ENCODE results near the gene HOXD9. TPM values are rescaled to one million over a fixed set of nuclear protein-coding genes. Genes with fewer than 3 reads are reported as not detected.

The HOXD9 gene
- polyA plus RNA-seq, 1 experiment, result not detected

DNA sequence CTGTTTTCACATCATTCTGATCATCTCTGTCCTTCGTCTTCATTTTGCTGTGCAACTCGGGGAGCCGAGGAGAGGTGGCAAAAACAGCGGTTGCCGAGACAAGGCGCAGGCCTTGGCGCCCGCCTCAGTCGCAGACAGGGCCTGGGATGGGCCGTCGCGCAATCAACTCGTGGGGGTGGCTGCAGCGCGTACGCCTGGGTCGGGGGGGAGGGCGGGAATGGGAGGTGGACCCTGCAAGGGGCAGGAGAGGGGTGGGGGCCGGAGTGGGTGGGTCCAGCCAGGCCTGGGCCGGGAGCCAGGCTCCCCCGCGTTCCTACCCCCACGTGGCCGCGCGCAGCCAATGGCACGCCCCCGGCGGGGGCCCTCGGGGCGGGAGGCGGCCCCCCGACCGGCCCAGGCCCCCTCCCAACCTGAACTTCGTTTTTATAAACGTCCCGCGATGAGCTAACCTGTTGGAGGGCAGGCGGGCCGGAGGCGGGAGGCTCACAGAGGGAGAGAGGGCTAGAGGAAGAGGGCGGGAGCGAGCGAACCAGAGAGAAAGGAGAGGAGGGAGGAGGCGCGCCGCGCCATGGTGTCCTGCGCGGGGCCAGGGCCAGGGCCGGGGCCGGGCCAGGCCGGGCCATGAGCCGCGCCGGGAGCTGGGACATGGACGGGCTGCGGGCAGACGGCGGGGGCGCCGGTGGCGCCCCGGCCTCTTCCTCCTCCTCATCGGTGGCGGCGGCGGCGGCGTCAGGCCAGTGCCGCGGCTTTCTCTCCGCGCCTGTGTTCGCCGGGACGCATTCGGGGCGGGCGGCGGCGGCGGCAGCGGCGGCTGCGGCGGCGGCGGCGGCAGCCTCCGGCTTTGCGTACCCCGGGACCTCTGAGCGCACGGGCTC is 30.0 kb upstream of the HOXD9 start, which contains the start of gene HOXD13:
Gene HOXD13 (plus strand): TSS at position 452 of the 875 bp plus-strand sequence. CDS start 170 bp downstream, at position 622.
- TF ChIP-seq, protein P1, sequence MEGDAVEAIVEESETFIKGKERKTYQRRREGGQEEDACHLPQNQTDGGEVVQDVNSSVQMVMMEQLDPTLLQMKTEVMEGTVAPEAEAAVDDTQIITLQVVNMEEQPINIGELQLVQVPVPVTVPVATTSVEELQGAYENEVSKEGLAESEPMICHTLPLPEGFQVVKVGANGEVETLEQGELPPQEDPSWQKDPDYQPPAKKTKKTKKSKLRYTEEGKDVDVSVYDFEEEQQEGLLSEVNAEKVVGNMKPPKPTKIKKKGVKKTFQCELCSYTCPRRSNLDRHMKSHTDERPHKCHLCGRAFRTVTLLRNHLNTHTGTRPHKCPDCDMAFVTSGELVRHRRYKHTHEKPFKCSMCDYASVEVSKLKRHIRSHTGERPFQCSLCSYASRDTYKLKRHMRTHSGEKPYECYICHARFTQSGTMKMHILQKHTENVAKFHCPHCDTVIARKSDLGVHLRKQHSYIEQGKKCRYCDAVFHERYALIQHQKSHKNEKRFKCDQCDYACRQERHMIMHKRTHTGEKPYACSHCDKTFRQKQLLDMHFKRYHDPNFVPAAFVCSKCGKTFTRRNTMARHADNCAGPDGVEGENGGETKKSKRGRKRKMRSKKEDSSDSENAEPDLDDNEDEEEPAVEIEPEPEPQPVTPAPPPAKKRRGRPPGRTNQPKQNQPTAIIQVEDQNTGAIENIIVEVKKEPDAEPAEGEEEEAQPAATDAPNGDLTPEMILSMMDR (IDR thresholded peaks at IDR 0.05; ENCODE audit: low read depth, low read length), result no peak
- DNase-seq (ENCODE audit: low read depth, low spot score), result no peak
- POLR2A ChIA-PET, result no interaction called here
- Histone ChIP-seq H3K9me3 (ENCODE audit: control insufficient read depth, insufficient read depth, low read length) (peaks cover 13% of the 10 kb centered on the region; the same call in 1 of the 2 replicates), H3K27me3 (ENCODE audit: control insufficient read depth, insufficient read depth, low read length) (peaks cover 78% of the 10 kb centered on the region), H3K27ac (ENCODE audit: low read depth, low read length) (no peak within 1 kb of the TSS), H3K4me3 (ENCODE audit: low read depth, low read length) (no peak within 1 kb of the TSS)
- CTCF ChIA-PET, result interaction anchor here (1.0 kb wide), 1 partner anchor 403 kb away, joined by 3 read pairs; no protein-coding TSS in a partner anchor

DNA sequence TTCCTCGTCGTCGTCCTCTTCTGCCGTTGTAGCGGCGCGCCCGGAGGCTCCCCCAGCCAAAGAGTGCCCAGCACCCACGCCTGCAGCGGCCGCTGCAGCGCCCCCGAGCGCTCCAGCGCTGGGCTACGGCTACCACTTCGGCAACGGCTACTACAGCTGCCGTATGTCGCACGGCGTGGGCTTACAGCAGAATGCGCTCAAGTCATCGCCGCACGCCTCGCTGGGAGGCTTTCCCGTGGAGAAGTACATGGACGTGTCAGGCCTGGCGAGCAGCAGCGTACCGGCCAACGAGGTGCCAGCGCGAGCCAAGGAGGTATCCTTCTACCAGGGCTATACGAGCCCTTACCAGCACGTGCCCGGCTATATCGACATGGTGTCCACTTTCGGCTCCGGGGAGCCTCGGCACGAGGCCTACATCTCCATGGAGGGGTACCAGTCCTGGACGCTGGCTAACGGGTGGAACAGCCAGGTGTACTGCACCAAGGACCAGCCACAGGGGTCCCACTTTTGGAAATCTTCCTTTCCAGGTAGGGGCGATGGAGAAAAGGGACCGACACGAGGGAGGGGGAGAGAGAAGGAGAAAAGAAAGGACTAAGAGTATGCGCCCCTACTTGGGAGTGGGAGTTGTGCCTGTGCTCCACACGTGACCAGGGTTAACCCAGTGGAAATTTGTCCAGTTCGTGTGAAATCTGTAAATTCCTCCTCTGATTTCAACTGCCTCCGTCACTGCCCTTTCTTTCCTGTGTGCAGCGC is 29.2 kb upstream of the HOXD9 start:
- TF ChIP-seq, protein P1 (IDR thresholded peaks at IDR 0.05; ENCODE audit: low read depth, low read length), result no peak
- DNase-seq (ENCODE audit: low read depth, low spot score), result no peak
- Histone ChIP-seq H3K27me3 (ENCODE audit: control insufficient read depth, insufficient read depth, low read length) (peaks cover 79% of the 10 kb centered on the region), H3K27ac (ENCODE audit: low read depth, low read length) (no peak overlapping the region), H3K9me3 (ENCODE audit: control insufficient read depth, insufficient read depth, low read length) (peaks cover 8% of the 10 kb centered on the region; the same call in 1 of the 2 replicates), H3K4me3 (ENCODE audit: low read depth, low read length) (no peak overlapping the region)
- ChIA-PET CTCF (interaction anchor here (1.0 to 6.3 kb wide), 4 partner anchors 404 to 842 kb away, joined by 3 to 135 read pairs (median 23); no protein-coding TSS in a partner anchor), POLR2A (no interaction called here)

DNA sequence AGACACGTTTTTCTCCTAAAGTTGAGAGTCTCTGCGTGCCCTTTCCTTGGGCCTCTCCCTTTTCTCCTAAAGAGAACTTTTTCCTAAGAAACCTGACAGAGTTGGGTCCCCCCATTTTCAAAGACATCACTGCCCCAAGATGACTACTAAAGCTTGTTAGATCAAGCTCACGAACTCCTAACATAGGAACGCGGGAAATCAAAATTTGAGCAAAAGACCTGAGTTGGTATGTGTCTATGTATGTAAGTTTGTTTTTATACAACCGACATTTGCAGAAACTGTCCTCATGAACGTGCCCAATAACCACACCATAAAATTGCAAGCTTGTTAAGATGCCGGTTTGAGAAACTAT is 28.6 kb upstream of the HOXD9 start:
- POLR2A ChIA-PET, result no interaction called here

DNA sequence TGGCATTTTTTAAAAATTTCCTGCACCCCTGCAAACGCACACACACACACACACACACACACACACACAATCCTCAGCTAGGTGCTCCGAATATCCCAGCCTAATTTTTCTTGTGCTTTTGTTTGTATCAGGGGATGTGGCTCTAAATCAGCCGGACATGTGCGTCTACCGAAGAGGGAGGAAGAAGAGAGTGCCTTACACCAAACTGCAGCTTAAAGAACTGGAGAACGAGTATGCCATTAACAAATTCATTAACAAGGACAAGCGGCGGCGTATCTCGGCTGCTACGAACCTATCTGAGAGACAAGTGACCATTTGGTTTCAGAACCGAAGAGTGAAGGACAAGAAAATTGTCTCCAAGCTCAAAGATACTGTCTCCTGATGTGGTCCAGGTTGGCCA is 28.2 kb upstream of the HOXD9 start:
- Histone ChIP-seq H3K9me3 (ENCODE audit: control insufficient read depth, insufficient read depth, low read length) (peaks cover 8% of the 10 kb centered on the region; the same call in 1 of the 2 replicates), H3K4me3 (ENCODE audit: low read depth, low read length) (no peak overlapping the region), H3K27me3 (ENCODE audit: control insufficient read depth, insufficient read depth, low read length) (peaks cover 83% of the 10 kb centered on the region), H3K27ac (ENCODE audit: low read depth, low read length) (no peak overlapping the region)
- ChIA-PET POLR2A (no interaction called here), CTCF (interaction anchor here (0.6 to 6.3 kb wide), 4 partner anchors 405 to 927 kb away, joined by 3 to 135 read pairs (median 24); no protein-coding TSS in a partner anchor)
- DNase-seq (ENCODE audit: low read depth, low spot score), result no peak
- TF ChIP-seq, protein P1 (IDR thresholded peaks at IDR 0.05; ENCODE audit: low read depth, low read length), result no peak

More for the DNA sequence above, 28.6 kb upstream of the HOXD9 start:
- no peak for DNase-seq (ENCODE audit: low read depth, low spot score)
- TF ChIP-seq, protein P1 (IDR thresholded peaks at IDR 0.05; ENCODE audit: low read depth, low read length), result no peak
- CTCF ChIA-PET, result interaction anchor here (1.0 to 6.3 kb wide), 3 partner anchors 405 to 843 kb away, joined by 3 to 135 read pairs (median 43); no protein-coding TSS in a partner anchor
- H3K4me3 ChIP-seq (ENCODE audit: low read depth, low read length), result no peak overlapping the region
- H3K9me3 ChIP-seq (ENCODE audit: control insufficient read depth, insufficient read depth, low read length), result peaks cover 8% of the 10 kb centered on the region; the same call in 1 of the 2 replicates
- no peak overlapping the region for H3K27ac ChIP-seq (ENCODE audit: low read depth, low read length)
- H3K27me3 ChIP-seq (ENCODE audit: control insufficient read depth, insufficient read depth, low read length), result peaks cover 79% of the 10 kb centered on the region

Measured in AG04450 (cell line).